ENCODE results near the gene CD9.

The CD9 gene

GRCh38 chr12:6275928-6276887, 76.0 kb downstream of the CD9 start:
- DNase-seq (ENCODE audit: low read depth in 2 of 2): no peak

DNA sequence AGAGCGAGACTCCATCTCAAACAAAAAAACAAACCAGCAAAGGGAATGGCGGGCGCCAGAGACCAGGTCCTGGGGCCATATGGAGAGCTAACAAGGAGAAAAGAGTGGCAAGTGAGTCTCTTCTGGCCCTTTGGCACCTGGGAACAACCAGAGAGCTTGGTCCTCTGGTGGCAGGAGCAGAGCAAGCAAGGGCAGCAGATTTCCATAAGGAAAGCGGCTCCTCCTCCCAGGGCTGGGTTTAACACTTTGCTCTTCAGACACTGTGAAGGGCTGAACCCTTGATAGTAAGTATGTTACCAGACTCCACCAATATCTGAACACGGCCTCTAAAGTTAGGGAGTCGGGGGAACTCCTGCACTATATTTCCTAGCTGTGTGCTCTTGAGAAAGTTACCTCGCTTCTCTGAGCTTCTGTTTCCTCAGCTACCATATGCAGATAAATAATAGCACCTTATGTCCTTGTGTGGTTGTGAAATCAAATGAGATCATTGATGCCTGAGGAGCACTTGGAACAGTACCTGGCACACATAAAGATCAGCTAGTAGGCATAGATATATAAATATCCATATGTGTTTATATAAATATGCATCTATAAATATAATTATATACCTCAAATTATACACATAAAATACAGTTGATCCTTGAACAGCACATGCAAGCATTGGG, 76.9 kb downstream of the CD9 start:
- no peak for DNase-seq (ENCODE audit: low read depth in 2 of 2)

GRCh38 chr12:6277982-6278438, 77.8 kb downstream of the CD9 start:
- peak in 1 of 2 donors; percentile 41 for DNase-seq (ENCODE audit: low read depth in 2 of 2)

- DNase-seq (ENCODE audit: low read depth in 2 of 2): peak; percentile 80
Measured at GRCh38 chr12:6278439-6279255, 78.4 kb downstream of the CD9 start.

GRCh38 chr12:6279256-6279628, 79.0 kb downstream of the CD9 start:
- DNase-seq (ENCODE audit: low read depth in 2 of 2): no peak

GRCh38 chr12:6279631-6280030, 79.4 kb downstream of the CD9 start:
- no peak for DNase-seq (ENCODE audit: low read depth in 2 of 2)

- DNase-seq (ENCODE audit: low read depth in 2 of 2): no peak
Measured at GRCh38 chr12:6280053-6280469, 79.9 kb downstream of the CD9 start.

DNA sequence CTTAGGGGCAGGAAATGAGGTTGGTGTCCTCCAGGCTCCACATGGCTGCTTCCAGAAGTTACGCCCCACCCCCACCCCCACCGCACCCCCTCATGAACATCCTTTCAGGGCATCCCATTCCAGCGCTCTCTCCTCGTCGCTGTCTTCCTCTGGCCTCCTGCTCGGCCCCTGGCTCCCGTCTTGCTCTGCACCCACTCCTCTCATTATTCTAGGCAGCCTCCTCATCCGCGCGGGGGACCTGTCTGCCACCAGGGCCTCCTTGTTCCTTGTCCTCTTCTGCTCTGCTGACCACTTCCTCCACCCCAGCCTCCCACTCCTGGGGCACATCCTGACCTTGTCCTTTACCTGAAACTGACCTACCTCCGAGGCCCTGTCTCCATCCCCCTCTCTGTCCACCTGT, 80.5 kb downstream of the CD9 start:
- DNase-seq (ENCODE audit: low read depth in 2 of 2): no peak

DNA sequence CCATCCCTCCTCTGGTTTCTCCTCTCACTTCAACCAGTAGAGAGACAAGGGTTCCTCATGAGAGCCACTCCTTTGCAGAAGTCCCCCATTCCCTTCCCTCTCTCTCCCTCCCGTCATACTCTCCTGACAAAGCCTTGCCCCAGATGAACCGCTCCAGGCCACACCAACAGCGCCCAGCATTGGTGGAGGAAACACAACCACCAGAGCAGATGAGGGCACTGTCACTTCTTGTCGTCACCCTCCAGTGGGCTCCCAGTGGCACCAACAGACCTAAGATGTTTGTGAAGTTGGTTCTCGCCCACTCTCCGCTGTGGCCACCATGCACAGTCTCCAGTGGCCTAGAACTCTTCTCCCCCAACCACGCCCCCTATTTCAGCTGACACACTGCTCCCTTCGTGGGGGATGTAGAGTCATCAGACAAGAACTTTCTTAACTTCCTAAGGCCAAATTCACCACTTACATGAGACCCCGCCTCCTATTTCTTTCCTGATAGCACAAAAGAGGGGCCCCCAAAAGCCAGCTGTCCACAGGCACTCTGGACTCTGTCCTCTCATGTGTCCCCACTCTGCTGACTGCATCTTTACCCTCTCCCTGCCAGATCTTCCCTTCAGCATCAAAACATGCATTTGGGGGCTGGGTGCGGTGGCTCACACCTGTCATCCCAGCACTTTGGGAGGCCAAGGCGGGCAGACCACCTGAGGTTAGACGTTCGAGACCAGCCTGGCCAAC, 81.0 kb downstream of the CD9 start:
- DNase-seq (ENCODE audit: low read depth in 2 of 2): no peak

DNA sequence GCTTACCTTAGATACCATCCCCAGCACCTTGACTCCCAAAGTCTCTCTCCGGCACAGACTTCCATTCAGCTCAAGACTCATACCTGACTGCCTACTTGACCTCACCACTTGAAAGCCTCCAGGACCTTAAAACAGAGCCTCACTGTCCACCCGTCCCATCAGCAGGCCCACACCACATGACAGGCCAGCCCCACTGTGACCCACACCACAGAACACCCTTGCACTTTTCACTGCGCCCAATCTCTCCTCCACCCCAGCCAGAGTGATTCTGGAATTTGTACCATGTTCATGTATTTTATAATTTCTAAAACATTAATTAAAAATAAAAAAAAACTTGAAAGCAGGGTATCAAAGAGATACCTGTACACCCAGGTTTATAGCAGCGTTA, 82.2 kb downstream of the CD9 start:
- DNase-seq (ENCODE audit: low read depth in 2 of 2): no peak

GRCh38 chr12:6284273-6284672, 84.1 kb downstream of the CD9 start:
- DNase-seq (ENCODE audit: low read depth in 2 of 2): no peak

GRCh38 chr12:6285063-6285477, 84.9 kb downstream of the CD9 start:
- DNase-seq (ENCODE audit: low read depth in 2 of 2): peak in 1 of 2 donors; percentile 32

GRCh38 chr12:6285532-6286306, 85.5 kb downstream of the CD9 start:
- no peak for DNase-seq (ENCODE audit: low read depth in 2 of 2)

All from stimulated activated CD8-positive, alpha-beta memory T cell treated with anti-CD3 and anti-CD28 coated beads, Interleukin-15, amount 100 ng/mL, for 48 hours (primary cell).